DOHH2 (cell line): Measurements from ENCODE around the gene ARID1B.

Source experiments
- CTCF ChIP-seq: fragments of 200-600 bp; sonication (generic); IDR thresholded peaks from one replicate; pipeline ENCODE4 v1.5.1; 2014; ENCODE audit warnings: antibody characterized with exemption, mild to moderate bottlenecking, low read depth, low read length; ENCODE audit not compliant: poor library complexity, severe bottlenecking
- EZH2phosphoT487 ChIP-seq: fragments of 200-600 bp; sonication (generic); IDR thresholded peaks from 2 replicates; pipeline ENCODE4 v1.6.1; 2017; ENCODE audit warnings: borderline replicate concordance, mild to moderate bottlenecking, antibody characterized with exemption, low read length, moderate library complexity, mixed read lengths

GRCh38 chr6:156777577-156778453 is 637 bp downstream of the ARID1B start:
- TF ChIP-seq CTCF (no peak), EZH2phosphoT487 (no peak)
